DND-41 (cell line): ENCODE results near the gene FBXO28.

ENCODE experiments used
- ATAC-seq: fragments of 200-7000 bp; cut with Tn5 transposase; 3 replicates; pipeline ENCODE4 v1.9.1; 2021; ENCODE audit warnings: low read depth; ENCODE audit not compliant: insufficient read depth
- DNase-seq: peaks from one replicate; pipeline ENCODE4 v3.0.0-alpha.2; 2020
- H2AFZ ChIP-seq: 2 replicates; pipeline ENCODE4 v1.6.0; 2012; ENCODE audit warnings: low read depth, low read length
- H3K27ac ChIP-seq: 2 replicates; pipeline ENCODE4 v1.5.1; 2012; ENCODE audit warnings: low read length, inconsistent platforms
- H3K27me3 ChIP-seq: fragments of 200-600 bp; sonication (generic); 2 replicates; pipeline ENCODE4 v1.6.0; 2012; ENCODE audit warnings: low read length, mild to moderate bottlenecking, inconsistent platforms; ENCODE audit not compliant: insufficient read depth, poor library complexity
- H3K36me3 ChIP-seq: 2 replicates; pipeline ENCODE4 v1.5.1; 2012; ENCODE audit warnings: low read length, inconsistent platforms; ENCODE audit not compliant: insufficient read depth
- H3K4me1 ChIP-seq: 2 replicates; pipeline ENCODE4 v1.5.1; 2012; ENCODE audit warnings: mild to moderate bottlenecking, low read length; ENCODE audit not compliant: insufficient read depth
- H3K4me2 ChIP-seq: 2 replicates; pipeline ENCODE4 v1.6.0; 2012; ENCODE audit warnings: mild to moderate bottlenecking, moderate library complexity, low read length, inconsistent platforms; ENCODE audit not compliant: insufficient read depth
- H3K4me3 ChIP-seq, 2 experiments: fragments of 200-600 bp in 1 of 2; shearing (Covaris generic) in 1 of 2; 2 replicates each; pipeline ENCODE4 v1.5.1; 2012 to 2016; ENCODE audit warnings: inconsistent platforms in 2 of 2, low read length in 2 of 2, mild to moderate bottlenecking in 2 of 2, low read depth in 1 of 2, moderate library complexity in 1 of 2
- H3K79me2 ChIP-seq: 2 replicates; pipeline ENCODE4 v1.6.0; 2012; ENCODE audit warnings: low read length, inconsistent platforms; ENCODE audit not compliant: insufficient read depth
- H3K9ac ChIP-seq: 2 replicates; pipeline ENCODE4 v1.6.0; 2012; ENCODE audit warnings: low read depth, mild to moderate bottlenecking, inconsistent platforms, low read length, moderate library complexity
- H3K9me3 ChIP-seq: 2 replicates; pipeline ENCODE4 v1.5.1; 2012; ENCODE audit warnings: low read length, moderate library complexity, mild to moderate bottlenecking, inconsistent platforms; ENCODE audit not compliant: insufficient read depth, severe bottlenecking
- H4K20me1 ChIP-seq: 2 replicates; pipeline ENCODE4 v1.6.0; 2012; ENCODE audit warnings: low read length; ENCODE audit not compliant: insufficient read depth
- EZH2 ChIP-seq: IDR thresholded peaks from 3 replicates; pipeline ENCODE4 v1.6.1; 2012; ENCODE audit warnings: borderline replicate concordance, low read depth, mild to moderate bottlenecking, moderate library complexity, low read length, inconsistent platforms; ENCODE audit not compliant: severe bottlenecking
- TF ChIP-seq, protein P1 (sequence below): IDR thresholded peaks from 2 replicates; pipeline ENCODE4 v1.5.1; 2012; ENCODE audit warnings: borderline replicate concordance, low read length, moderate library complexity, mild to moderate bottlenecking; ENCODE audit not compliant: poor library complexity, severe bottlenecking; ENCODE audit errors: extremely low read depth

FBXO28 gene

DNA sequence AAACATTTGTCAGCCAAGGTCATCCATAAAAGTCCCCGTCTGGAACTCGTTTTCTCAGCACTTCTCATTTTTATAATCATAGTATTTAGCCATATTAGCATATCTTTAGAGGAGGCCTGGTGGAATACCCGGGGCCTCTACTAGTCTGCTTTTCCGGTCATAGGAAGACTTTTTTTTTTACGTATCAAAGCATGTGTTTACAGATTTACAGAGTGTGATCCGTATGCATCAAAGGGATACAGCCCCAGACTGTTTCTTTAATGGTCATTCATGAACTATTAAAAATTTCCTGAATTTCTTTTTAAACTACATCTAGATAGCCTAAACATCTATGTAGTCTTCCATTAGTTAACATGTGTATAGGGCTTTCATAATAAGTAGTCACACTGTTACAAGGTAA is 45.6 kb downstream of the FBXO28 start:
- H2AFZ ChIP-seq, result no peak overlapping the region
- no peak for DNase-seq
- H3K9ac ChIP-seq, result no peak overlapping the region
- H3K27me3 ChIP-seq, result no peaks in the 10 kb centered on the region
- no peak overlapping the region for H3K27ac ChIP-seq
- no peak overlapping the region for H3K4me3 ChIP-seq
- H3K9me3 ChIP-seq, result no peaks in the 10 kb centered on the region
- H4K20me1 ChIP-seq, result no peaks in the 10 kb centered on the region
- TF ChIP-seq, protein P1, sequence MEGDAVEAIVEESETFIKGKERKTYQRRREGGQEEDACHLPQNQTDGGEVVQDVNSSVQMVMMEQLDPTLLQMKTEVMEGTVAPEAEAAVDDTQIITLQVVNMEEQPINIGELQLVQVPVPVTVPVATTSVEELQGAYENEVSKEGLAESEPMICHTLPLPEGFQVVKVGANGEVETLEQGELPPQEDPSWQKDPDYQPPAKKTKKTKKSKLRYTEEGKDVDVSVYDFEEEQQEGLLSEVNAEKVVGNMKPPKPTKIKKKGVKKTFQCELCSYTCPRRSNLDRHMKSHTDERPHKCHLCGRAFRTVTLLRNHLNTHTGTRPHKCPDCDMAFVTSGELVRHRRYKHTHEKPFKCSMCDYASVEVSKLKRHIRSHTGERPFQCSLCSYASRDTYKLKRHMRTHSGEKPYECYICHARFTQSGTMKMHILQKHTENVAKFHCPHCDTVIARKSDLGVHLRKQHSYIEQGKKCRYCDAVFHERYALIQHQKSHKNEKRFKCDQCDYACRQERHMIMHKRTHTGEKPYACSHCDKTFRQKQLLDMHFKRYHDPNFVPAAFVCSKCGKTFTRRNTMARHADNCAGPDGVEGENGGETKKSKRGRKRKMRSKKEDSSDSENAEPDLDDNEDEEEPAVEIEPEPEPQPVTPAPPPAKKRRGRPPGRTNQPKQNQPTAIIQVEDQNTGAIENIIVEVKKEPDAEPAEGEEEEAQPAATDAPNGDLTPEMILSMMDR, result no peak
- H3K4me2 ChIP-seq, result no peak overlapping the region
- no peaks in the 10 kb centered on the region for H3K4me1 ChIP-seq
- H3K36me3 ChIP-seq, result peaks cover 47% of the 10 kb centered on the region
- ATAC-seq, result no peak
- H3K79me2 ChIP-seq, result no peaks in the 10 kb centered on the region

DNA sequence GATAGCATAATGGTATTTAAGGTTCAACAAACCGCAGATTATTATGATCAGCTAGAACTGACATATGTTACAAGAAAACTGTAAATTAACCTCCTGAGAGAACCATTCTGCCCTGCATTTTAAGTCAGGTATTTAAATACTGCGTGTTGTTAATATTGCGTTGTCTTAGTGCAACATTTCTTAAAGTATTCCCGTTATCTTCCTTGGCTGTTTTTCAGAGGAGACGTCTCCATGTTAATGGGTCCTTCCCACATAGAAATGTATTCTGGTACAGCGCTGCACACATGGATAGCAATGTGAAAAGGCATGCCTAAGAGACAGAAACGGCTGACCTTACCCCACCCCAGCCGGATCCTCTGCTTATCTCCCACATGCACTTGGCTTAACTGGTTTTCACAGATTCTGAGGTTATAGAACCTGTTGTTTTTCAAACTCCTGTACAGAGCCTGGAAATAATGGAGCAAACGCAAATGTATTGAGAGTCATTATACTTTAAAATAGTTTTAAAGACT is 46.3 kb downstream of the FBXO28 start:
- Histone ChIP-seq H3K9ac (no peak overlapping the region), H3K4me1 (no peaks in the 10 kb centered on the region), H3K4me2 (no peak overlapping the region), H3K27ac (no peak overlapping the region), H3K79me2 (no peaks in the 10 kb centered on the region), H3K27me3 (no peaks in the 10 kb centered on the region), H4K20me1 (no peaks in the 10 kb centered on the region), H3K4me3 (no peak overlapping the region), H3K9me3 (no peaks in the 10 kb centered on the region), H3K36me3 (peaks cover 47% of the 10 kb centered on the region), H2AFZ (no peak overlapping the region)
- ATAC-seq (no peak), DNase-seq (no peak)
- TF ChIP-seq, protein P1, result no peak
- no peak for TF ChIP-seq EZH2

DNA sequence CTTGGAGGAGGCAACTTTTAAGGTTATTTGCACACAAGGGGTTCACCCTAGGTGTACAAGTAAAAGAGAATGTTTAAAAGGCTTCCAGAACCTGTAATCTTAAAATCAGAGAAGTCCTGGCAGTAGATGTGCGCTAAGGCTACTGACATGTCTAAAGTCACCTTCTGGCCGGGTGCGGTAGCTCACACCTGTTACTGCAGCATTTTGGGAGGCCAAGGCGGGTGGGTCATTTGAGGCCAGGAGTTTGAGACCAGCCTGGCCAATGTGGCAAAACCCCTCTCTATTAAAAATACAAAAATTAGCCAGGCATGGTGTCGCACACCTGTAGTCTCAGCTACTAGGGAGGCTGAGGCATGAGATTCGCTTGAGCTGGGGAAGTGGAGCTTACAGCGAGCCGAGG is 48.9 kb downstream of the FBXO28 start:
- ATAC-seq, result no peak
- DNase-seq, result no peak
- H3K4me1 ChIP-seq, result no peaks in the 10 kb centered on the region

More for the DNA sequence above, 48.9 kb downstream of the FBXO28 start:
- Histone ChIP-seq H3K36me3 (peaks cover 35% of the 10 kb centered on the region), H3K27ac (no peak overlapping the region), H3K79me2 (no peaks in the 10 kb centered on the region), H3K4me2 (no peak overlapping the region), H3K9ac (no peak overlapping the region), H3K27me3 (no peaks in the 10 kb centered on the region), H3K4me3 (no peak overlapping the region), H3K9me3 (no peaks in the 10 kb centered on the region), H4K20me1 (no peaks in the 10 kb centered on the region), H2AFZ (no peak overlapping the region)
- TF ChIP-seq, protein P1, result no peak
- no peak for TF ChIP-seq EZH2
